Stimulated activated CD4-positive, alpha-beta T cell treated with anti-CD3 and anti-CD28 coated beads, Interleukin-12 subunit alpha, Interleukin-12 subunit beta, amount 100 ng/mL, for 24 hours (primary cell): ENCODE results near the gene FOXR1.

Source experiments
- DNase-seq, 2 experiments: peaks; one replicate each; pipeline ENCODE4 v3.0.0-alpha.2; 2020; ENCODE audit warnings: low read depth in 2 of 2

Gene FOXR1, protein sequence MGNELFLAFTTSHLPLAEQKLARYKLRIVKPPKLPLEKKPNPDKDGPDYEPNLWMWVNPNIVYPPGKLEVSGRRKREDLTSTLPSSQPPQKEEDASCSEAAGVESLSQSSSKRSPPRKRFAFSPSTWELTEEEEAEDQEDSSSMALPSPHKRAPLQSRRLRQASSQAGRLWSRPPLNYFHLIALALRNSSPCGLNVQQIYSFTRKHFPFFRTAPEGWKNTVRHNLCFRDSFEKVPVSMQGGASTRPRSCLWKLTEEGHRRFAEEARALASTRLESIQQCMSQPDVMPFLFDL

GRCh38 chr11:118971646-118972045, at the start of gene FOXR1:
Gene FOXR1 (plus strand): TSS chr11:118971761. CDS start chr11:118971932, 171 bp downstream.
- DNase-seq = no peak

- DNase-seq = no peak
These were observed 49.4 kb upstream of the FOXR1 start for GRCh38 chr11:118921929-118922744.

DNA sequence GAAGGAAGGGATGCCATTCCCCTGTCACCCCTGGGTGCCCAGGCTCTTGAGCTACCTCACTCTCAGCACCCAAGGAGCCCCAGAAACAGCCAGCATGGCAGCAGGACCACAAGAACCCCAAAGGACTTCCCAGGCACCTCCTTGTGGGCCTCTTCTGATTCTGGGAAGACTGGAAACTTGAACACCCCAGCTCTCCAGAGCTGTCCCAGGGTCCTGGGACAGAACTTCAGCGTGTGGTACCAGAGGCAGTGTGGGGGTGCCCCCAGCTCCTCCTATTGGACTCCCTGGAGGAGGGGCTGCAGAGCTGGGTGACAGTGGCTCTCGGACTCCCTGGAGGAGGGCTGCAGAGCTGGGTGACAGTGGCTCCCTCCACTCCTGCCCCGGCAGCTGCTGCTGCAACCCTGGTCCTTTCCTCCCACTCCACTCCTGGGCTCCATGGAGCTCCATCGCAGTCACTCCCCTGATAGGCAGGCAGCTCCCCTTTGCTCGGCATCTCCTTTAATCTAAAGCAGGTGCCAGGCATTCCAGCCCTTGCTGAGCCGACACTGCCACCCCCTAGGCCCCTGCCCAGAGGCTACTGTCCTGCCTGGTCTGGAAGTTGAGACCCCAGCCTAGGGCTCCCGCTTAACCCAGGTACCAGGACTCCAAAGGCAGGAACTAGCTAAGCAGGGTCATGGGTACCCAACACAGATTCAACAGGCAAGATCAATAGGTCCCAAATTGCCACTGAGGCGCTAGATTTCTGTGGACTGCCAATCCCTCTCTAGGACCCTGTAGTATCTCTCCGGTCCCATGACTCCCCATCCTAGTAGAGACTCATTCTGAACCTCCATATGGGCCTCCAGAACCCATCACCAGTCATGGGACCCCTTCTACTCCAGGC, 48.6 kb upstream of the FOXR1 start:
- DNase-seq = no peak

DNA sequence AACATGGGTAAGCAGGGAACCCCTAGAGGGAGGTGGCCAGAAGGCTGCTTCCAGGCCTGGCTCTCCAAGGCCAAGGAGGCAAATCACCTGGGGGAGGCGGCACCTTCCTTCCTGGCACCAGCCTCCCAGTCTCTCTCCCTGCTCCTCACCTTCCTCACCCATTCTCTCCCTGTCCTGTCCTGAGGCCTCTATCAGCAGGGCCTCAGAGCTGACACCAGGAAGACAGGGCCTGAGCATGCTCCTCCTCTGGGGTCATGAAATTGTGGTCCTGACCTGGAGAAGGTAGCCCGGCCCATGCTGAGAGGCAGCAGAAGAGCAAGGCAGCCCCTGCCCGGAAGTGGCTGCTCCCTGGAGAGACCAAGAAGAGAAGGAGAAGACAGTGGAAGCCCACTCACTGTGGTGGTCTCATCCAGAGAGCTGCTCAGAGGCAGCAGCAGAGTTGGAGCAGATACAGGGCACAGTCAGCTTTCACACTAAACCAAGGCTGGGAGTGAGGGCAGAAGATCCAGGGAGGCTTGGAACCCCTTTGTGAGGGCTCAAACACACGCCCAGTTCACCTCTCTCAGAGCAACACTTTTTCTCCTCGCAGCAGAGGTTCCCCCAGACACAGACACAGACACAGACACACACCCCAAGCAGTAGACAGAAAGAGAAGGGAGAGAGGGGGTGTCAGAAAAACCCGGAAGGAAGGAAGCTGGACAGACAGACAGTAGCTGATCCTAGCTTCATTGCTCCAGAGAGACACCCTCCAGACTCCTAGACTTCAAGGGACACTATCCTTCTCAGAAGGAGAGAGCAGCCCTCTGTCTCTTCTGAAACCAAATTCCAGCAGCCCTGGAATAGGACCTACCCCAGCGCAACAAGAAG, 47.6 kb upstream of the FOXR1 start:
- no peak for DNase-seq

DNA sequence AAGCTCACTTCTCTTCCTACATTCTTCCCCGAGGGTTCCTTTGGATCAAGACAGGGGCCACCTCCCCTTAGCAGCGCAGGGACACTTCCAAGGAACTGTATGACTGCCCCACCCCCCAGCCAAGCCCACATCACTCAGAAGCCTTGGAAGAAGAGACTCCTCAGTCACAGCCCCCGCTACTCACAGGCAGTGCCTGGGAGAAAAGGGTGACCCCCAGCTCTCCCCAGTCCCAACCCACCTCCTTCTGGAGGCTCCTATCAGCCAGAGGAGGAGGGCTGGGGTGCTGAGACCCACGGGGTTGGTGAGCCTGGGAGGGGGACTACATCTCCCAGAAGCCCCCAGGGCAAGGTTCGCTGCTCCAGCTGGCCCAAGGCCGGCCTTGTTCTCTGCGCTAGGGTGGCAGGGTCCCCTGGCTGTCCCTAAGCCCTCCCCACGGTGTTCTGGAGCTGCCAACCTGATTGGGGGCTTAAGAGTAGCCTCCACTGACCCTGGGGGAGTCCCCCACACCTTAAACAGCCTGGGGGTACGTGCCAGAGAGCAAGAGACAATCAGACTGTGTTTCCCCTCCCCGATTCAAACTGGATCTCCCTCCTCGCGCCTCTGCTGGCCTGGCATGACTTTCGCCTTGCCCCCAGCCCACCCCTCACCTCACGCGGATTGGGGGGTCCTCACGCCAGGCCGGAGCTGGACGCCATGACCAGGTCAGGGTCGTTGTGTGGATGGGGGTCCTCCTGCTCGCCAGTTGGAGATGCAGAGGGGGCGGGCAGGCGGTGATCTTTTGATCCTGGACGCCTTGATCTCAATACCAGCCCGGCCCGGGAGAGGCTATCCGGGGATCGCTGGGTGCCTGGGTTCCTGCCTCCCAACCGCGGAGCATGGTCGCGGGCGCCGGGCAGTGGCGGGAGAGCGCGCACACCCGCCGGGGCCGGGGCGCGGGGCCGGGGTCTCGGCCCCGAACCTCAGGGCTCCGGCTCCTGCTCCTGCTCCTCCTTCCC, 46.7 kb upstream of the FOXR1 start:
- no peak for DNase-seq

DNA sequence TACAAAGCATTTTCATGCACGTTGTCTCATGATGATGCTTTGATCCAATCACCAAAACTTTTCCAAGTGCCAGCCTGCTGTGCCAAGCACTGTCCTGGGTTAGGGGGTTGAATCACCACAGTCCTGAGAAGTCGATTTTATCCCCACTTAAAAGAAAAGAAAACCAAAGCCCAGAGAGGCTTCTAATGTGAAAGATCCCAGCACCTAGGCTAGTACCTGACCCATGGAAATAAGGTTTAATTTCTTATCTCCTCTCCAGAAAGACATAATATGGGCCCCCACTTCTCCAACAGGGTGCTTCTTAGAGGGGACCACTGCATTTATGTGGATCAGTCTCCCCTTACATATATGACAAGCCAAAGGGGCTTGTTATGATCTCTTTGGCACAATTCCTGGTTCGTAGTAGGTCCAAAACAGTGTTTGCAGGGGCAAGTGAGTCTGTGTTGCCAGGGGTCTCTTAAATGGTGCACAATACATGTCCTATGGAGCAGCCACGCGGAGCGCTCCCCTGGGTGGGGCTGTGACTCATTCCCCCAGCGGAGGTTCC, 43.9 kb upstream of the FOXR1 start:
- DNase-seq = no peak

- peak; percentile 73 to 92 for DNase-seq
These were observed 43.3 kb upstream of the FOXR1 start for GRCh38 chr11:118928101-118928869.

DNA sequence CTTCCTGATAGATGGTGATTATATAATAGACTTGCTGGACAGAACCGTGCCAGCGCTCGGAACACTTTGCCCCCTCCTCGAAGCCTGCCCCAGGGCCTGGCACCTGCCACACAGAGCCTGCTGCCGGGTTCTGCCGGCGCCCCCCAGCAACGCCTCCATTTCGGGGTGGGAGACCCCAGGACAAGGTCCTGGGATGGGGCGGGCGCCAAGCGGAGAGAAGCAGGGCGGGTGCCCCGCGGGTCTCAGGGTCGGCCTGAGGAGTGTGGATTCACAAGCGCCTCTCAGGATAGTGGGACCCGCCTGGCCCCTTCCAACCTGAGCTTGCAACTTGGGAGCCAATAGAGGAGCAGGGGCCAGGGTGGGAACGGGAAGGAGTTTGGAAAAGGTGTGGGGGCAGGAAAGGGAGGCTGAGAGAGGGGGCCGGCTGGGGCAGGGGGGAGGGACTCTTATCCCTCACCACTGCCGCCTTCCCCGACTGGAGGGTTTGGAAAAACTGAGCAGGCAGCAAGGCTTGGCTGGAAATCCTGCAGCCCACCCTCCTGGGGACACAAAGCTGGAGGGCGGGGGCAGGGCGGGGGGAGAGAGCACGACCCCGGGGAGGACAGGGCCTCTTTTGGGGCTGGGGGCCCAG, 42.6 kb upstream of the FOXR1 start:
- DNase-seq = no peak

GRCh38 chr11:118929501-118930093, 42.0 kb upstream of the FOXR1 start:
- no peak for DNase-seq

DNA sequence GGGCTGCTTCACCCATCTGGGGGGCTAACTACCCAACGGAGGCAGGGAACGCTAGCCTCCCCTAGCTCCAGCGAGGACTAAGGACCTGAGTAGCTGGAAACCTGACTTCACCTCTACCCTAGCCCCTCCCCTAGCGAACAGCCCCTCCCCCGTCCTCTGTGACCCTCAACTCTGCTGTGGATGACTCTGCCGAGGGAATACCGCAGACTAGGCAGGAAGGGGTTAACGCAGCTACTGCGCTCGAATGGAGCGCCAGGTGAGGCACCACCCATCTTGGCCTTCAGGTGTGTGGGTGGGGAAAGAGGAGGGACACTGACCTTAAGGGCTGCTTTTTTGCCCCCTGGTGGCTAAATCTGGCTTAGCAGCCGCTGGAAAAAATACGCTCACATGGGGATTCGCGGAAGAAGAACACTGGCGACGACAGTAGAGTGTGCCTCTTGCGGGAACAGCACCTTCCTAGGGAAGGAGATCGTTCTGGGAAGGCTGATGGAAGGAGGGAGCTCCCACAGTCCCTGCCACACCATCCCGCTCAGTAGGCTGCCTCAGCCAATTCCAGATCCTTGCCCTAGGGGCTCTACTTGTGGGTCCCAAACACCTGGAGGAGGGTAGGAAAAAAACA, 41.4 kb upstream of the FOXR1 start:
- peak; percentile 69 to 91 for DNase-seq

DNA sequence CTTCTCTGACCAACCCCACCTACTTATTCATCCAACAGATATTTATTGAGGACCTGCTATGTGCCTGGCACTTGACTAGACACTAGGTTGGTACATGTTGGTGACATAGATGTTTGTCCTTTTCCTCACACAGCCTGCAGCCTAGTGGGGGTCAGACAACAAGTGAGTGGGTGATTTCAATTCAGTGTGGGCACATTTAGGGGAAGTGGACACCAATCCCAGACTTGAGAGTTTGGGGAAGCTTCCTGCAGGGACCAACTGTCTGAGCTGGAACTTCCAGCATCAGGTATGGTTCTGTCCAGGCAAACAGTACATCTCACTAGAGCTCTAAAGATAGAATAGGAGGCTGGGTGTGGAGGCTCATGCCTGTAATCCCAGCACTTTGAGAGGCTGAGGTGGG, 40.0 kb upstream of the FOXR1 start:
- no peak for DNase-seq

DNA sequence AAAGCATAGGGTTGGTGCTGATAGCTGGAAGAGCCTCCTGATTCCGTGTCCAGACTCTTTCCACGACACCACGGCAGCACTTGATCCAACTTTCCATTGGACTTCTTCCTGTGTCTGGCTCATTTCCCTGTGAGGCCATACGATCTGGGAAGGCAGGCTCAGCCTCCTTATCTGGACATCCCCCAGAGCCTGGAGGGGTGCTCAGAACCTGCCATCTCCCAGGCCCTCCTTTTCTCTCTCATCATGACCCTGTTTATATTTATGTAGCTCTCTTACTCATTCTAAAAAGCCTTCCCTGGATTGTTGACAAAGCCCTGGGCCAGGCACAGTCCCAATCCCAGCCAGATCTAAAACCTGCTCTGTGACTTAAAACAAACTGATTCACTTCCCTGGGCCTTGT, 38.1 kb upstream of the FOXR1 start:
- DNase-seq = no peak

GRCh38 chr11:118935376-118935775, 36.2 kb upstream of the FOXR1 start:
- DNase-seq = no peak

- no peak for DNase-seq
These were observed 32.8 kb upstream of the FOXR1 start for GRCh38 chr11:118938491-118939403.

GRCh38 chr11:118939404-118939915, 32.1 kb upstream of the FOXR1 start:
- DNase-seq = no peak

- DNase-seq = peak; percentile 52 to 66
These were observed 31.5 kb upstream of the FOXR1 start for GRCh38 chr11:118939953-118940598.
